ENCODE measurements around the gene ERN2.

ERN2 gene

DNA sequence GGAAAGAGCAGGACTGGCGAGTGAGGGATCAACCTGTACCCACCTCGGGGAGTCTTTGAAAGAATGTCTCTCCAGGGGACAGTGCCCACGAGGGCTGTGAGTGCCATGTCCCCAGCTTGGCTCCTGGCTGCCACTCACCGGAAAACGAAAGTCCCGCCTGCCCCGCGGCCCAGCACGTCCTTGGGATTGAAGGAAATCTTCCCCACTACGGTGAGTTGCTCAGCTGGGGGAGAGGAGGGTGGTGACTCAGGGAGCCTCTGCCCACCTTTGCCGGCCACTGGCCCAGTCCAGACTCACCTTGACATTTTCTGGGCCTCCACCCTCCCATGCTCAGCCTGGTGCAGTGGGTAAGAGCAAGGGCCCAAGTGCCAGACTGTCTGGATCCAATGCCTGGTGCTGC, 17.3 kb downstream of the ERN2 start:
- in situ Hi-C loops (cut with MboI; ENCODE audit: low pct_unique_long_range_greater_than_20kb, low sequenced_read_pairs, unreplicated experiment) = no loop called here
- DNase-seq (ENCODE audit: low spot score) = no peak
- TF ChIP-seq CTCF (IDR thresholded peaks at IDR 0.05; ENCODE audit: extremely low read depth, insufficient read depth, missing control alignments) = no peak

DNA sequence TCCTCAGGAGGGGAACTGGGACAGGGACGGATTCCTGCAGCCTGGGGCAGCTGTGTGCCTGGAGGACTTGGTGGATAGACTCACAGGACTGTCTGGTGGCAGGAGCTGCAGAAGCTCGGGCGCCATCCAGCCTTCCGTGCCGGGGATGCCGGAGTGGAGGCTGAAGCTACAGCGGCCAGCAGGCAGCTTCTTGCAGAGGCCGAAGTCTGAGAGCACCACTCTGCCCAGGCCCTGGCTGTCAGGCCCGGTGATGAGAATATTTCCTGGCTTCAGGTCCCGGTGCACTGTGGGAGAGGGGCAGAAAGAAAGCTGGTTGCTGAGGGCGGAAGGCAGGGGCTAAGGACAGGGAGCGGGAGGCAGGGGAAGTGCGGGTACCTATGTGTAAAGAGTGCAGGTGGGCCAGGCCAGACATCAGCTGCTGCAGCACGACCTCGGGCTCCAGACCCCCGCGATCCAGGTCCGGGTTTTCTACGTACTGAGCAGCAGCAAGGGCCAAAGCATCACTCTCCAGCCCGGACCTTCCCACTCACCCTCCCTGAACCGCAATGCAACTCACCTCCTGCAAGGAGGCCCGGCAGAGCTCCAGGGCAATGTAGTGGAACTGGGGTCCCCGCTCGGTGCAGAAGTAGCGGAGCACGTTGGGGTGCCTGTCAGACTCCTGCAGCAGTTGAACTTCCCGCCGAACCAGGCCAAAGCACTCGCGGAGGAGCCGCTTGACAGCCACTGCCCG, 18.2 kb downstream of the ERN2 start:
- in situ Hi-C loops (cut with MboI; ENCODE audit: low pct_unique_long_range_greater_than_20kb, low sequenced_read_pairs, unreplicated experiment) = no loop called here
- TF ChIP-seq CTCF (IDR thresholded peaks at IDR 0.05; ENCODE audit: extremely low read depth, insufficient read depth, missing control alignments) = no peak
- DNase-seq (ENCODE audit: low spot score) = no peak

- DNase-seq (ENCODE audit: low spot score) = no peak
- in situ Hi-C loops (cut with MboI; ENCODE audit: low pct_unique_long_range_greater_than_20kb, low sequenced_read_pairs, unreplicated experiment) = no loop called here
- TF ChIP-seq CTCF (IDR thresholded peaks at IDR 0.05; ENCODE audit: extremely low read depth, insufficient read depth, missing control alignments) = no peak
Measured at GRCh38 chr16:23694265-23694643, 18.8 kb downstream of the ERN2 start.

- no peak for TF ChIP-seq CTCF (IDR thresholded peaks at IDR 0.05; ENCODE audit: extremely low read depth, insufficient read depth, missing control alignments)
- in situ Hi-C loops (cut with MboI; ENCODE audit: low pct_unique_long_range_greater_than_20kb, low sequenced_read_pairs, unreplicated experiment) = no loop called here
- no peak for DNase-seq (ENCODE audit: low spot score)
Measured at GRCh38 chr16:23692190-23692837, 20.7 kb downstream of the ERN2 start.

- in situ Hi-C loops (cut with MboI; ENCODE audit: low pct_unique_long_range_greater_than_20kb, low sequenced_read_pairs, unreplicated experiment) = no loop called here
- DNase-seq (ENCODE audit: low spot score) = no peak
Measured at GRCh38 chr16:23691483-23692189, 21.4 kb downstream of the ERN2 start.

More at GRCh38 chr16:23691483-23692189, 21.4 kb downstream of the ERN2 start:
- TF ChIP-seq CTCF (IDR thresholded peaks at IDR 0.05; ENCODE audit: extremely low read depth, insufficient read depth, missing control alignments) = no peak
